Measurements from ENCODE around the gene PAK5. TPM values are rescaled to one million over a fixed set of nuclear protein-coding genes. Genes with fewer than 3 reads are reported as not detected.

PAK5 gene
- total RNA-seq, 1 experiment from 2014 or later, result not detected

DNA sequence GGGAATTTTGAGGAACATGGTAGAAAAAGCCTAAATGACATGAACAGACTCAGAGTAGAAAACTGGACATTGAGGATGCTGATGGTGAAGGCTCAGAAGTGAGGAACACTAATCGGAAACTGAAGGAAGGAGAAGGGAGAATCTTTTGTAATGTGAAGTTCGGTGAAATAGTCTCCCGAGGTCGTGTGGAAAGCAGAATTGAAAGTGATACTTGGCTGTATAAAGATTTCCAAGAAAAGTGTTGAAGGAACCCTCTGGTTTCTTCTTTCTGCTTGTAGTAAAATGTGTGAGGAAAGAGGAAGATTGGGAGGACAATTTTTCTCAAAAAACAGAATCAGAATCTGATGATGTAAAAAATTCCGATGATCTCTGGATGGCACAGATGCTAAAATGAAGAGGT lies 209.0 kb downstream of the PAK5 start:
- ATAC-seq (no peak), DNase-seq (no peak)
- intact Hi-C loops (cut with micrococcal nuclease), result no loop called here
- H3K27me3 ChIP-seq (ENCODE audit: low read length), result peaks cover 27% of the 10 kb centered on the region; the same call in 1 of the 2 replicates
- H3K9me3 ChIP-seq (ENCODE audit: low read length), result no peaks in the 10 kb centered on the region
- H3K27ac ChIP-seq (ENCODE audit: low read length), result no peak overlapping the region
- ChIA-PET POLR2A (ENCODE audit: unreplicated experiment) (no interaction called here), CTCF (no interaction called here)
- TF ChIP-seq EZH2 (IDR thresholded peaks at IDR 0.05; ENCODE audit: low read length, unreplicated experiment) (no peak), EZH2phosphoT487 (IDR thresholded peaks at IDR 0.05; ENCODE audit: borderline replicate concordance, low read length) (no peak)
- TF ChIP-seq, protein P1, sequence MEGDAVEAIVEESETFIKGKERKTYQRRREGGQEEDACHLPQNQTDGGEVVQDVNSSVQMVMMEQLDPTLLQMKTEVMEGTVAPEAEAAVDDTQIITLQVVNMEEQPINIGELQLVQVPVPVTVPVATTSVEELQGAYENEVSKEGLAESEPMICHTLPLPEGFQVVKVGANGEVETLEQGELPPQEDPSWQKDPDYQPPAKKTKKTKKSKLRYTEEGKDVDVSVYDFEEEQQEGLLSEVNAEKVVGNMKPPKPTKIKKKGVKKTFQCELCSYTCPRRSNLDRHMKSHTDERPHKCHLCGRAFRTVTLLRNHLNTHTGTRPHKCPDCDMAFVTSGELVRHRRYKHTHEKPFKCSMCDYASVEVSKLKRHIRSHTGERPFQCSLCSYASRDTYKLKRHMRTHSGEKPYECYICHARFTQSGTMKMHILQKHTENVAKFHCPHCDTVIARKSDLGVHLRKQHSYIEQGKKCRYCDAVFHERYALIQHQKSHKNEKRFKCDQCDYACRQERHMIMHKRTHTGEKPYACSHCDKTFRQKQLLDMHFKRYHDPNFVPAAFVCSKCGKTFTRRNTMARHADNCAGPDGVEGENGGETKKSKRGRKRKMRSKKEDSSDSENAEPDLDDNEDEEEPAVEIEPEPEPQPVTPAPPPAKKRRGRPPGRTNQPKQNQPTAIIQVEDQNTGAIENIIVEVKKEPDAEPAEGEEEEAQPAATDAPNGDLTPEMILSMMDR (conservative IDR thresholded peaks at IDR 0.05; ENCODE audit: low read depth, low read length), result no peak
- H3K4me2 ChIP-seq (ENCODE audit: low read length), result no peak overlapping the region
- no TSS peak for BruUV-seq (replicated peaks)
- H3F3A ChIP-seq (ENCODE audit: low read length, unreplicated experiment), result no peaks in the 10 kb centered on the region
- H2AFZ ChIP-seq (ENCODE audit: low read length), result no peak overlapping the region
- no peak overlapping the region for H3K9ac ChIP-seq (ENCODE audit: low read length)
- no peak overlapping the region for H3K4me3 ChIP-seq (ENCODE audit: low read length)
- no peaks in the 10 kb centered on the region for H3K9me2 ChIP-seq (replicated peaks; ENCODE audit: low read length)
- no peaks in the 10 kb centered on the region for H3K36me3 ChIP-seq (ENCODE audit: low read depth, low read length)
- no peaks in the 10 kb centered on the region for H4K20me1 ChIP-seq (ENCODE audit: low read length)
- H3K79me2 ChIP-seq (ENCODE audit: low read length), result no peaks in the 10 kb centered on the region
- 0 out of 2 replicates have a peak, but pooled peaks cover 4% of the 10 kb centered on the region for H3K4me1 ChIP-seq (ENCODE audit: insufficient read depth, low read length)

DNA sequence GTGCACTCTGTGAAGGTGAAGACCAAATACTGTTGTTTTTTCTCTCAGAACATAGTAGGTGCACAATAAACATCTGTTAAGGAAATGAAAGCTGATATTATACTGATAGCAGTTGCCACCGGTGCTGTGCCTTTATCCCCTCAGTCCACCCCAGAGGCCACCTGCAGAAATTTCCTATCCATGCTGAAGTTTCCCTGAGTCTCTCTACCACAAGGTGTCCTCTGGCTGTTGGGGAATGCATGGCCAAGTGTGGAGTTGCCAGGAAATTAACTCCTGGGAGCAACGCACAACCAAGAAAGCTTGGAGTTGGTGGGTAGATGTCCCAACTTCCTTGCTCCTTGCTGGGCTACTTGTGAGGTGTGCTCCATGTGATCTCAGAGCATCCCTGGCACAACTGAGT lies 210.3 kb downstream of the PAK5 start:
- CTCF ChIA-PET, result interaction anchor here (0.7 kb wide), 1 partner anchor 12 kb away, joined by 3 read pairs; no protein-coding TSS in a partner anchor
- ATAC-seq (no peak), DNase-seq (no peak)
- H3K36me3 ChIP-seq (ENCODE audit: low read depth, low read length), result no peaks in the 10 kb centered on the region
- no peak overlapping the region for H3K9ac ChIP-seq (ENCODE audit: low read length)
- BruUV-seq (replicated peaks), result no TSS peak
- no peaks in the 10 kb centered on the region for H4K20me1 ChIP-seq (ENCODE audit: low read length)
- H3K9me3 ChIP-seq (ENCODE audit: low read length), result no peaks in the 10 kb centered on the region
- H3K79me2 ChIP-seq (ENCODE audit: low read length), result no peaks in the 10 kb centered on the region
- intact Hi-C loops (cut with micrococcal nuclease), result no loop called here
- POLR2A ChIA-PET (ENCODE audit: unreplicated experiment), result interaction anchor here (0.8 kb wide), 1 partner anchor 218 kb away, joined by 3 read pairs; no protein-coding TSS in a partner anchor
- H3K27ac ChIP-seq (ENCODE audit: low read length), result no peak overlapping the region
- H3K27me3 ChIP-seq (ENCODE audit: low read length), result peaks cover 34% of the 10 kb centered on the region; the same call in 1 of the 2 replicates
- no peaks in the 10 kb centered on the region for H3F3A ChIP-seq (ENCODE audit: low read length, unreplicated experiment)
- H3K4me2 ChIP-seq (ENCODE audit: low read length), result no peak overlapping the region
- H2AFZ ChIP-seq (ENCODE audit: low read length), result no peak overlapping the region
- no peak for TF ChIP-seq EZH2 (IDR thresholded peaks at IDR 0.05; ENCODE audit: low read length, unreplicated experiment)
- TF ChIP-seq, protein P1 (conservative IDR thresholded peaks at IDR 0.05; ENCODE audit: low read depth, low read length), result peak; percentile 34; the same call in 1 of the 2 replicates
- 0 out of 2 replicates have a peak, but pooled peaks cover 4% of the 10 kb centered on the region for H3K4me1 ChIP-seq (ENCODE audit: insufficient read depth, low read length)
- H3K4me3 ChIP-seq (ENCODE audit: low read length), result no peak overlapping the region
- H3K9me2 ChIP-seq (replicated peaks; ENCODE audit: low read length), result no peaks in the 10 kb centered on the region

DNA sequence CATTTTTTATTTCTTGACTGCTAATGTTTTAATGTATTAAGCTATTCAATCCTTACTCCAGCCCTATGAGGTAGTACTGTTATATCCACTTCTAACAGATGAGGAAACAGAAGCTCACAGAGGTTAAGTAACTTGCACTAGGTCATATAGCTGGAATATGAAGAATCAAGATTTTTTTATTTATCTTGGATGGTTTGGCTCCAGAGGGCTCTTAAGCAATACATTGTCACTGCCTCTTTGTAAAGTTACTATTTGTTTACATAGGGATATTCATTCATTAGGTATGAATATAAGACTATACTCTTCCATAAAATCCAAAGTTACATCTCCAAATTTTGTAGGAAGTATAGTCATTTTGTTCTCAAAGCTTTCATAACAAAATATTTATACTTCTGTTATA lies 210.7 kb downstream of the PAK5 start:
- Histone ChIP-seq H3K27me3 (ENCODE audit: low read length) (peaks cover 38% of the 10 kb centered on the region; the same call in 1 of the 2 replicates), H3K9me2 (replicated peaks; ENCODE audit: low read length) (no peaks in the 10 kb centered on the region), H3F3A (ENCODE audit: low read length, unreplicated experiment) (no peaks in the 10 kb centered on the region), H3K4me3 (ENCODE audit: low read length) (no peak overlapping the region), H3K36me3 (ENCODE audit: low read depth, low read length) (no peaks in the 10 kb centered on the region), H3K4me1 (ENCODE audit: insufficient read depth, low read length) (0 out of 2 replicates have a peak, but pooled peaks cover 4% of the 10 kb centered on the region), H3K9ac (ENCODE audit: low read length) (no peak overlapping the region), H4K20me1 (ENCODE audit: low read length) (no peaks in the 10 kb centered on the region), H2AFZ (ENCODE audit: low read length) (no peak overlapping the region), H3K9me3 (ENCODE audit: low read length) (no peaks in the 10 kb centered on the region), H3K4me2 (ENCODE audit: low read length) (no peak overlapping the region), H3K27ac (ENCODE audit: low read length) (no peak overlapping the region), H3K79me2 (ENCODE audit: low read length) (no peaks in the 10 kb centered on the region)
- ATAC-seq (peak; percentile 60), DNase-seq (peak; percentile 41)
- ChIA-PET CTCF (interaction anchor here (0.7 kb wide), 1 partner anchor 12 kb away, joined by 3 read pairs; no protein-coding TSS in a partner anchor), POLR2A (ENCODE audit: unreplicated experiment) (interaction anchor here (0.8 kb wide), 1 partner anchor 218 kb away, joined by 3 read pairs; no protein-coding TSS in a partner anchor)
- no TSS peak for BruUV-seq (replicated peaks)
- TF ChIP-seq EZH2phosphoT487 (IDR thresholded peaks at IDR 0.05; ENCODE audit: borderline replicate concordance, low read length) (no peak), EZH2 (IDR thresholded peaks at IDR 0.05; ENCODE audit: low read length, unreplicated experiment) (no peak)
- TF ChIP-seq, protein P1 (conservative IDR thresholded peaks at IDR 0.05; ENCODE audit: low read depth, low read length), result no peak
- intact Hi-C loops (cut with micrococcal nuclease), result no loop called here

All from PC-3 (cell line).